ENCODE data around the gene ELF4.

Gene ELF4

DNA sequence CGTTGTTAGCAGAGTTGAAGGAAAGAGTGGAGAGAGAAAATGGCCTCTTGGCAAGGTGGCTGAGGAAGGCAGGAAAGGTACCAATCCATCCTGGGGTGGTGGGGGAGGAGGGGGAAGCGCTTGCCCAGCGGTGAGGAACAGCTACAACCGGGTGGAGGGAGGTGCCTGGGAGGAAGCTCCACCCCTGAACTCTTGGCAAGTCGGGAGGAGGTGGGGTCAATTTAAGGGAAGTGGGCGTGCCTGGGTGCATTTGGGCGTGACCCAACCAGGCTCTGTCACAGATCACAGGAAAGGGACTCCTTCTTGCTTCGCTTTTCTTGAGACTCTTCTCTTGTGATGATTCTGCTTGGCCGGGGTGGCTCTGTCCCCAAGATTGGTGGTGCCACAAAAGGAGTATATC lies 86.2 kb downstream of the ELF4 start:
- DNase-seq (ENCODE audit: low spot score): peak; percentile 91
- in situ Hi-C loops (cut with MboI; ENCODE audit: low sequenced_read_pairs, unreplicated experiment): no loop called here

DNA sequence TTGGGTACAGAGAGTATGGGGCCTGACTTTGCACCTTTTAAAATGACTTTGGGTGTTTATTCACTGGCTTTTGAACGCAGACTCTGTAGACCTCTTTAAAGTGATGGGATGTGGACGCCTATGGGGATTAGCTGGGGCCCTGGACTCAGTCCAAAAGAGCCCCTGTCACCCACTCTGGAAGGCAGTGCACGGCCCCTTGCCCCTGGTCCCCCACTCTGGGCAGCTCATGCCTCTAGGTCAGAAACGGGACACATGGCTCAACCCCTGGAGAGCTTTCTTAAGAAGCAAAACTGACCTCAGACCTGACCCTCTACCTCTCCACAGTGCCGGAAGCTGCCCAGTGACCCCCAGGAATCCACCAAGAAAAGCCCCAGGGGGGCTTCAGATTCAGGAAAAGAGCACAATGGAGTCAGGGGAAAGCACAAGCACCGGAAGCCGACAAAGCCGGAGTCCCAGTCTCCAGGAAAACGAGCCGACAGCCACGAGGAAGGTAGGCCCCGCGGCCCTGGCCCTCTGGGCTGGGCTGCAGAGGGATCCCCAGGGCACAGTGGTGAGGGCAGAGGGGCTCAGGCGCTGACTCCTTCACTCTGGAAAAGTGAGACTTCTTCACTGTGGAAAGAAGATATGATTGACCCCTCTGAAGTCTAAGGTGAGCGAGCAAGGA lies 89.5 kb downstream of the ELF4 start:
- TF ChIP-seq, protein P1, sequence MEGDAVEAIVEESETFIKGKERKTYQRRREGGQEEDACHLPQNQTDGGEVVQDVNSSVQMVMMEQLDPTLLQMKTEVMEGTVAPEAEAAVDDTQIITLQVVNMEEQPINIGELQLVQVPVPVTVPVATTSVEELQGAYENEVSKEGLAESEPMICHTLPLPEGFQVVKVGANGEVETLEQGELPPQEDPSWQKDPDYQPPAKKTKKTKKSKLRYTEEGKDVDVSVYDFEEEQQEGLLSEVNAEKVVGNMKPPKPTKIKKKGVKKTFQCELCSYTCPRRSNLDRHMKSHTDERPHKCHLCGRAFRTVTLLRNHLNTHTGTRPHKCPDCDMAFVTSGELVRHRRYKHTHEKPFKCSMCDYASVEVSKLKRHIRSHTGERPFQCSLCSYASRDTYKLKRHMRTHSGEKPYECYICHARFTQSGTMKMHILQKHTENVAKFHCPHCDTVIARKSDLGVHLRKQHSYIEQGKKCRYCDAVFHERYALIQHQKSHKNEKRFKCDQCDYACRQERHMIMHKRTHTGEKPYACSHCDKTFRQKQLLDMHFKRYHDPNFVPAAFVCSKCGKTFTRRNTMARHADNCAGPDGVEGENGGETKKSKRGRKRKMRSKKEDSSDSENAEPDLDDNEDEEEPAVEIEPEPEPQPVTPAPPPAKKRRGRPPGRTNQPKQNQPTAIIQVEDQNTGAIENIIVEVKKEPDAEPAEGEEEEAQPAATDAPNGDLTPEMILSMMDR (IDR thresholded peaks at IDR 0.05; ENCODE audit: borderline replicate concordance, control extremely low read depth, extremely low read depth, insufficient read depth, missing control alignments): no peak
- in situ Hi-C loops (cut with MboI; ENCODE audit: low sequenced_read_pairs, unreplicated experiment): no loop called here
- DNase-seq (ENCODE audit: low spot score): no peak

More for the DNA sequence above, 86.2 kb downstream of the ELF4 start:
- TF ChIP-seq, protein P1 (IDR thresholded peaks at IDR 0.05; ENCODE audit: borderline replicate concordance, control extremely low read depth, extremely low read depth, insufficient read depth, missing control alignments): no peak

DNA sequence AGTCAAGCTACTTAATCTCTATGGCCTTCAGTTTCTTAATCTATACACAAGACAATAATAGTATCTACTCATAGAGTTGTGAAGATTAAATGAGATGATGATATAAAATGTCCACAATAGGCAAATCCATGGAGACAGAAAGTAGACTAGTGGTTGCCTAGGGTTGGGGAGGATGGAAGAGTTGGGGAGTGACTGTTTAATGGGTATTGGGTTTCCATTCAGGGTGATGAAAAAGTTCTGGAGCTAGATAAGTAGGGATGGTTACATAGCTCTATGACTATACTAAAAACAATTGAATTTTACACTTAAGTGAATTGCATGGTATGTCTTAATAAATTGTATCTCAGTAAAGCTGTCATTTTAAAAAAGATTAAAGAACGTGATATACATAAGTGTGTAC lies 92.2 kb downstream of the ELF4 start:
- in situ Hi-C loops (cut with MboI; ENCODE audit: low sequenced_read_pairs, unreplicated experiment): no loop called here
- no peak for DNase-seq (ENCODE audit: low spot score)
- TF ChIP-seq, protein P1 (IDR thresholded peaks at IDR 0.05; ENCODE audit: borderline replicate concordance, control extremely low read depth, extremely low read depth, insufficient read depth, missing control alignments): no peak

DNA sequence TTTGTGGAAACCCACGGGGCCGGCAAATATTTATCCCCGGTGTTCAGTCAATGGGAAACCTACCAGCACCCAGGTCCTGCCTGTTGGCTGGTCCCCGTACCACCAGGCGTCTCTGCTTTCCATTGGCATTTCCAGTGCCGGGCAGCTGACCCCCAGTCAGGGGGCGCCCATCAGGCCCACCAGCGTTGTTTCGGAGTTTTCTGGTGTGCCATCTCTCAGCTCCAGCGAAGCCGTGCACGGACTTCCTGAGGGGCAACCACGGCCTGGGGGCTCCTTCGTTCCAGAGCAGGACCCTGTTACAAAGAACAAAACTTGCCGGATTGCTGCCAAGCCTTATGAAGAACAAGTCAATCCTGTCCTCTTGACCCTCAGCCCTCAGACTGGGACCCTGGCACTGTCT lies 95.1 kb downstream of the ELF4 start:
- DNase-seq (ENCODE audit: low spot score): no peak
- TF ChIP-seq, protein P1 (IDR thresholded peaks at IDR 0.05; ENCODE audit: borderline replicate concordance, control extremely low read depth, extremely low read depth, insufficient read depth, missing control alignments): no peak
- in situ Hi-C loops (cut with MboI; ENCODE audit: low sequenced_read_pairs, unreplicated experiment): no loop called here
